ENCODE results near the gene TPBGL. TPM values are rescaled to one million over a fixed set of nuclear protein-coding genes. Genes with fewer than 3 reads are reported as not detected.
A peak's percentile ranks its signal among the peaks of the same experiment; 100 is the strongest.
"Not testable (repeated sequence)": the region's sequence is repeated elsewhere in the genome, so short reads cannot be mapped to it uniquely, and the experiment has no call there.

TPBGL gene
- polyA plus RNA-seq, 4 donors: 0.13 to 0.21 (median 0.16) TPM

- DNase-seq (ENCODE audit: low read depth in 4 of 4, low spot score in 3 of 4): no peak
Observed at GRCh38 chr11:75270896-75271418, 30.4 kb downstream of the TPBGL start.

GRCh38 chr11:75271730-75272129 lies 31.2 kb downstream of the TPBGL start:
- no peak for DNase-seq (ENCODE audit: low read depth in 4 of 4, low spot score in 3 of 4)

GRCh38 chr11:75272391-75272790 lies 31.8 kb downstream of the TPBGL start:
- no peak for DNase-seq (ENCODE audit: low read depth in 4 of 4, low spot score in 3 of 4)

DNA sequence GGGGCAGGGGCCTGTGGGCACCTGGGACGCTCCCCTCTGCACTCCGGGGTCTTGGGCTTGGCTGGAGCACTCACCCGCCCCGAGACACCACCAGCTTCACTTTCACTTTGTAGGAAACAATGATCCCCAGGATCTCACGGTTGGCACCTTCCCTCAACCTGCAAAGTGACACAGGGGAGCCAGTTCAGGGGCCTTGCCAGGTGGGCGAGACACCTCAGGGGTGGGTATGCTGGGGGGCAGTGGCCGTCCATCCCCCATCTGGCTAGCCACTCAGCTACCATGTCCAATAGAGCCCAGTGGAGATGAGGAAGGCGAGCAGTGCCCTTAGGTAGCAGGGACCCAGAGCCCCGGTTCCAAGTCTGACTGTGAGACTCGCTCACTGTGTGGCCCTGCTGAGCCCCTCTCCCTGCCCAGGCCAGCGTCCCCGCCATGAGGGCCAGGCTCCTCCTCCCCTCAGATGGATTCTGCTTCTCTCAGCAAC lies 32.3 kb downstream of the TPBGL start:
- DNase-seq (ENCODE audit: low read depth in 4 of 4, low spot score in 3 of 4): no peak

GRCh38 chr11:75273411-75274391 lies 33.1 kb downstream of the TPBGL start:
- no peak for DNase-seq (ENCODE audit: low read depth in 4 of 4, low spot score in 3 of 4)

DNA sequence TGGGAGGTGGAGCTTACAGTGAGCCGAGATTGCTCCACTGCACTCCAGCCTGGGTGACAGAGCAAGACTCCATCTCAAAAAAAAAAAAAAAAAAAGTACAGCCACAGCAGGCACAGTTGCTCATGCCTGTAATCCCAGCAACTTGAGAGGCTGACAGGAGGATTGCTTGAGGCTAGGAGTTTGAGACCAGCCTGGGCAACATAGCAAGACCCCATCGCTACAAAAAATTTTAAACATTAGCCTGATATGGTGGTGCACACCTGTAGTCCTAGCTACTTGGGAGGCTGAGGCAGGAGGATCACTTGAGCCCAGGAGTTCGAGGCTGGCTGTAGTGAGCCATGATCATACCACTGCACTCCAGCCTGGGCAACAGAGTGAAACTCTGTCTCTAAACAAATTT lies 34.1 kb downstream of the TPBGL start:
- not testable (repeated sequence) for DNase-seq (ENCODE audit: low read depth in 4 of 4, low spot score in 3 of 4)

GRCh38 chr11:75275581-75275980 lies 35.0 kb downstream of the TPBGL start:
- no peak for DNase-seq (ENCODE audit: low read depth in 4 of 4, low spot score in 3 of 4)

DNA sequence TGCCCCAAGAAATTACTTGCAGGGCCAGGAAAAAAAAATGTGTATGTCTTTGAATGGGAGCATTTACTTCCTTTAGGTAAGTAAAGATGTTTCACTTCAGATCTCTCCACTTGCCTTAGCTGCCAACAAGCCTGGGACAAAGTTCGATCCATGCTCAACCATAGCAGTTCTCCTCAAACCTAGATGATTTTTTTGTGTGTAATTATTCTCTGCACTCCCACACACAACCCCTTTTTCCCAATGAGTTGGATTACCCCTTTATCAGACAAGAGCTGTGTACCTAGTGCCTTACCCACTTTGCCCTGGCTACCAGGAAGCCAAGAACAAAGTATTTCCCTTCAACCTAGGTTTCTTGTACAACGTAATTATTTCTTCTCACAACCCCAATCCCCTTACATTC lies 35.6 kb downstream of the TPBGL start:
- no peak for DNase-seq (ENCODE audit: low read depth in 4 of 4, low spot score in 3 of 4)

- DNase-seq (ENCODE audit: low read depth in 4 of 4, low spot score in 3 of 4): peak in 1 of 4 donors; percentile 24
Observed at GRCh38 chr11:75276686-75277085, 36.1 kb downstream of the TPBGL start.

- no peak for DNase-seq (ENCODE audit: low read depth in 4 of 4, low spot score in 3 of 4)
Observed at GRCh38 chr11:75277211-75277805, 36.7 kb downstream of the TPBGL start.

- DNase-seq (ENCODE audit: low read depth in 4 of 4, low spot score in 3 of 4): no peak
Observed at GRCh38 chr11:75277991-75278790, 37.6 kb downstream of the TPBGL start.

DNA sequence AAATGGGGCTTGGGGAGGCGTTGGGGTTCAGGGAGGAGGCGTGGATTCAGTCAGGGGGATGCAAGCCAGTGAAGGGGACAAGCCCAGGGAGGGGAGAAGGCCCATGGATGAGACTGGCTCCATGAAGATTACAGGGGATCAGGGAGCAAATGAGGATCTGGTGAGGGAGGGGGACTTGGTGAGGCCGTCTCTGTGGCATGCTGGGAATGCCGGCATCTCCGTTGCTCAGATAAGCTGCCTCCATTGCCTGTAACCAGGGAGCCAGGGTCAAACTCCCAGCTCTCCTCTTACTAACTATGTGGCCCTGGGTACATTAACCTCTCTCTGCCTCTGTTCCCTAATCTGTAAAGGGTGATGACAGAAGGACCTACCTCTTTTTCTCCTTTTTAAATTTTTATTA lies 38.7 kb downstream of the TPBGL start:
- DNase-seq (ENCODE audit: low read depth in 4 of 4, low spot score in 3 of 4): no peak

DNA sequence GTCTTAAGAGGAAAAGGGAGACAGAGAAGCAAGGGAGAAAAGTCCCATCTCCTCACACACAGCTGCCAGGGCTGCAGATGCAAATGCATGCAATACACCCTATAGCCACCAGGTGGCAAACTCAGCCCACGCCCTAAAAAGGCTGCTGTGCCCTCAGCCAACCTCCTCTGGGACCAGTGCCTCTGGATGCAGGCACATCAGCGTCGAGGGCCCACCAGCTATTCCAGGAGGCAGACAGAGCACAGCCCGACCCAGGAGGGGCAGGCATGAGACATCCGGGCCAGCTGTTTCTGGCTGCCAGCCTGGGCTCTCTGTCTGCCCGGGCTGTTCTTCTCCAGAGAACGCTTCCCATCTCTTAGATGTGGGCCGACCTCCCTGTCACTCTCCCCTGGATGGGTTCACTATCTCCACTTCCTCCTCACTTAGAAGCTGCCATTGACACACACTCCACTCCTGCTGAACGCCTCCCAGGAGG lies 39.7 kb downstream of the TPBGL start:
- peak; percentile 25 to 48 (median 44) for DNase-seq (ENCODE audit: low read depth in 4 of 4, low spot score in 3 of 4)

DNA sequence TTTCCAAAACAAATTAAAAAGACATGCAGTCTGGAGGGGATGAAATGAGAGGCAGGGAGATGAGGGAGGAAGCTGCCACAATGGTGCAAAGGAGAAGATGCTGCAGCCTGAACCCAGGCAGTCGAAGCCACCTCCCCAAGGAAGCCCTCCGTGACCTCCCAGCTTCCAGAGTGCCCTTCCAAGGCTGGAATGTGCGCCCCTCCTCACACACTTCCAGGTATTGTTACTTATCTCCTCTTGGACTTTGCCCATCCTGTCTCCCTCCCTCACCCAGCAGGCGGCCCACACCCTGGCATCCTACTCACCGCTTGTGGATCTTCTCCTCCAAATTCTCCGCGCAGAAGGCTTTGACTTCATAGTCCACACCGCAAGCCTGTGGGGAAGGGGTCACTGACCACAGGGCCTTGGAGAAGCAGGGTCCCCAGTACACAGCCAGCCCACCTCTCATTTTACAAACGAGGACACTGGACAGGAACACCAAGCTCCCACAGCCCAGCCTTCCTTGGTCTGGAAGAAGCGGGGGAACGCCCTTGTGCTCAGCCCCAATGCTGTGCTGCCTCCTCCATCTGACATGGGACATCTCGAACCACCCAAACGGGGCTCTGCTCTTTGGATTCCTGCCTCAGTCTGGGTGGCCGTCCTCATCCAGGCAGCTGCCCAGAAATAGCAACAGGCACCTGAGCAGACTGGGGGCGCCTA lies 40.3 kb downstream of the TPBGL start:
- DNase-seq (ENCODE audit: low read depth in 4 of 4, low spot score in 3 of 4): no peak

DNA sequence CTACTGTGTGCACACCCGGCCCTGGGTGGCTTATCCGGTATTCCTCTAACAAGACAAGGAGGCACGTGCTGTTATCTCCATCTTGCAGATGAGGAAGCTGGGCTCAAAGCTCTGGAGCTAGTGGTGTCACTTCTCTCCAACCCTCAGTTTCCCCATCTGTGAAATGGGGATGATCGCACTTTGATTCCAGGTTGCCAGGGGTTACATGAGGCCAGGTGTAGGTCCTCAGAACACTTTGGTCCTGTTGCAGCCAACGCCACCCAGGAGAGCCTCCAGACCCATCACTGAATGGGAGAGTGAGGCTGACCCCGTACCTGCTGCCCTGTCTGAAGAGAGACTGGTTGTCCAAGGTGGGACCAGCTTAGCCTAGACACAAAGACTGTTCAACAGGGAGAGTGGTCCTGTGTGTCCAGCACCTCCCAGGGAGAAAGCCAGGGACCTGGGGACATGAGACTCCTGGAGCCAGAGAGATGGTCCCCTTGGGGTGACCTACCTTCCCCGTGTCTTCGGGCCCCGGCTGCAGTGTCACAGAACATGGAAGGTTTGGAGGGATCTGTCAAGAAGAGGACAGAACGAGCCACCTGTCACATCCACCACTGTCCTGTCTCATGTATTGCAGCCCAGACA lies 41.0 kb downstream of the TPBGL start:
- DNase-seq (ENCODE audit: low read depth in 4 of 4, low spot score in 3 of 4): no peak

DNA sequence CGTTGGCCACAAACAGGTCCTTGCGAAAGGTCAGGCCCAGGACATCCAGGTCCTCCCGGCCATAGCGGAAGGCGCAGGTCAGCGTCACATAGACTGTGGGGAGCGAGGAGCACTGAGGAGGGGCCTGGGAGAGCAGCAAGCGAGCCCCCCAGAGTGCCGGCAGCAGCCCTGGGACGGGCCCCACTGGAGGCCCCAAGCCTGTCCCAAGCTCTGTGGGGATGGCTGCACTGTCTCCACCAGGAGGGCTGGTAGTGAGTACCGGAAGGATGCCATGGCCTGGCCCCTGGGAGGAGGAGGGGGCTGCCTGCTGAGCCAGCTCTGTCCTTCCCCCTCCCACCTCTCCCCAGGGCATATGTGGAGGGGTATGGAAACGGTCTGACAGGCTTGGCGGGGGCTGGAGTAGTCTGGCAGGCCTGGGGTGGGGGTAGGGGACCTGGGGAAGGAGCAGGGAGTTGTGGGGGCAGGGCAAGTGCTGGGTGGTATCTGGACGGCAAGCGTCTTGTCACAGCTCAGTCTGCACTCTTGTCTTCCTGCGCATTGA lies 42.9 kb downstream of the TPBGL start:
- DNase-seq (ENCODE audit: low read depth in 4 of 4, low spot score in 3 of 4): no peak

- no peak for DNase-seq (ENCODE audit: low read depth in 4 of 4, low spot score in 3 of 4)
Observed at GRCh38 chr11:75285776-75286360, 45.3 kb downstream of the TPBGL start.

- DNase-seq (ENCODE audit: low read depth in 4 of 4, low spot score in 3 of 4): no peak
Observed at GRCh38 chr11:75286826-75287465, 46.4 kb downstream of the TPBGL start.

Data from left renal pelvis (tissue), 4 donors.